HCT116 (cell line): Measurements from ENCODE around the gene CENPX. TPM values are rescaled to one million over a fixed set of nuclear protein-coding genes. Genes with fewer than 3 reads are reported as not detected.

Source experiments
- ATAC-seq: fragments of 200-7000 bp; cut with Tn5 transposase; 2 replicates; pipeline ENCODE4 v1.9.1; 2020; ENCODE audit warnings: mild to moderate bottlenecking, moderate library complexity
- BruUV-seq: library from RNA; stranded (reverse); fragments of 400-500 nt; replicated peaks from 2 replicates; lab custom pipeline; 2021; lab: Mats Ljungman, UMichigan
- CTCF ChIA-PET: fragments of 300-600 bp; sonication (Branson Sonifier 250); formaldehyde crosslinking; loops from one replicate; lab custom pipeline; 2021; ENCODE audit warnings: antibody characterized with exemption; lab: Charles Lee
- POLR2A ChIA-PET: fragments of 300-600, 350-600 bp; sonication (Branson Sonifier 250); formaldehyde crosslinking; loops from one replicate; lab custom pipeline; 2021; ENCODE audit warnings: antibody characterized with exemption; lab: Charles Lee
- RAD21 ChIA-PET, 2 experiments: fragments of 300-600 bp; sonication (Branson Sonifier 250); formaldehyde crosslinking; loops; one replicate each; lab custom pipeline; 2023; ENCODE audit warnings: low total read pairs in 2 of 2; ENCODE audit not compliant: uncharacterized antibody in 2 of 2, unreplicated experiment in 2 of 2, low non-redundant PET in 1 of 2; lab: Charles Lee
- DNase-seq: peaks from one replicate; pipeline ENCODE4 v3.0.0-alpha.2; 2010; ENCODE audit warnings: low read depth, low spot score
- H2AFZ ChIP-seq: fragments of 200-600 bp; shearing (Covaris generic), sonication (generic); 2 replicates; pipeline ENCODE4 v1.6.1; 2017; ENCODE audit warnings: low read depth, mixed run types, mixed read lengths, antibody characterized with exemption, low read length; ENCODE audit not compliant: poor library complexity, severe bottlenecking
- H3K27ac ChIP-seq: 2 replicates; pipeline ENCODE4 v1.5.1; 2012; ENCODE audit warnings: low read depth, low read length
- H3K27me3 ChIP-seq: fragments of 200-600 bp; sonication (generic); 2 replicates; pipeline ENCODE4 v1.6.1; 2016; ENCODE audit warnings: mixed run types, low read length, mixed read lengths; ENCODE audit not compliant: insufficient read depth
- H3K36me3 ChIP-seq, 2 experiments: fragments of 200-500 bp in 1 of 2; fragments of 200-600 bp in 1 of 2; sonication (Bioruptor generic) in 1 of 2; sonication (generic) in 1 of 2; 2 replicates each; pipeline versions ENCODE4 v1.5.1 to v1.6.1; 2014 to 2016; ENCODE audit warnings: low read length in 2 of 2, inconsistent platforms in 1 of 2, mixed read lengths in 1 of 2, mixed run types in 1 of 2; ENCODE audit not compliant: insufficient read depth in 2 of 2, control insufficient read depth in 1 of 2
- H3K4me1 ChIP-seq, 2 experiments: fragments of 200-600 bp in 1 of 2; sonication (generic) in 1 of 2; 2 replicates each; pipeline versions ENCODE4 v1.5.1 to v1.6.1; 2012 to 2017; ENCODE audit warnings: low read length in 2 of 2, inconsistent platforms in 1 of 2, mild to moderate bottlenecking in 1 of 2, mixed read lengths in 1 of 2, mixed run types in 1 of 2, moderate library complexity in 1 of 2; ENCODE audit not compliant: insufficient read depth in 2 of 2, control insufficient read depth in 1 of 2
- H3K4me2 ChIP-seq: fragments of 200-600 bp; sonication (generic); 2 replicates; pipeline ENCODE4 v1.6.1; 2017; ENCODE audit warnings: mixed run types, low read length, mixed read lengths
- H3K4me3 ChIP-seq, 2 experiments: fragments of 200-600 bp in 1 of 2; sonication (generic) in 1 of 2; replicated peaks in 1 of 2; 2 replicates each; pipeline ENCODE4 v1.5.1; 2011 to 2016; ENCODE audit warnings: low read length in 2 of 2, control low read depth in 1 of 2, low read depth in 1 of 2, mild to moderate bottlenecking in 1 of 2, mixed read lengths in 1 of 2, mixed run types in 1 of 2
- H3K79me2 ChIP-seq: fragments of 200-600 bp; sonication (generic); 2 replicates; pipeline ENCODE4 v1.6.1; 2017; ENCODE audit warnings: mild to moderate bottlenecking, mixed run types, low read length, moderate library complexity, mixed read lengths; ENCODE audit not compliant: insufficient read depth
- H3K9ac ChIP-seq: fragments of 200-600 bp; sonication (generic); 2 replicates; pipeline ENCODE4 v1.6.1; 2016; ENCODE audit warnings: low read length, mixed read lengths
- H3K9me2 ChIP-seq: fragments of 200-600 bp; sonication (generic), shearing (Covaris generic); 2 replicates; pipeline ENCODE4 v1.6.1; 2017; ENCODE audit warnings: mixed run types, mild to moderate bottlenecking, moderate library complexity; ENCODE audit not compliant: insufficient read depth
- H3K9me3 ChIP-seq, 2 experiments: fragments of 200-500 bp in 1 of 2; fragments of 200-600 bp in 1 of 2; sonication (Bioruptor generic) in 1 of 2; sonication (generic) in 1 of 2; 2 replicates each; pipeline ENCODE4 v1.6.1; 2014 to 2017; ENCODE audit warnings: low read length in 2 of 2, mixed read lengths in 2 of 2, inconsistent platforms in 1 of 2, low read depth in 1 of 2, mild to moderate bottlenecking in 1 of 2, mixed run types in 1 of 2, moderate library complexity in 1 of 2; ENCODE audit not compliant: control insufficient read depth in 1 of 2, insufficient read depth in 1 of 2
- H4K20me1 ChIP-seq: fragments of 200-600 bp; sonication (generic), shearing (Covaris generic); 2 replicates; pipeline ENCODE4 v1.6.1; 2017; ENCODE audit warnings: mixed run types, mild to moderate bottlenecking, moderate library complexity; ENCODE audit not compliant: insufficient read depth
- CEBPB ChIP-seq: IDR thresholded peaks from 2 replicates; pipeline ENCODE4 v1.6.1; 2012; ENCODE audit warnings: low read depth
- EGR1 ChIP-seq: IDR thresholded peaks from 2 replicates; pipeline ENCODE4 v1.6.1; 2012; ENCODE audit warnings: low read depth
- ELF1 ChIP-seq: IDR thresholded peaks from 2 replicates; pipeline ENCODE4 v1.6.1; 2012; ENCODE audit warnings: low read depth, borderline replicate concordance
- POLR2A ChIP-seq: IDR thresholded peaks from 2 replicates; pipeline ENCODE4 v1.7.0; 2011; ENCODE audit warnings: borderline replicate concordance; ENCODE audit not compliant: insufficient read depth, insufficient read length; ENCODE audit errors: extremely low read depth
- POLR2AphosphoS5 ChIP-seq: IDR thresholded peaks from 2 replicates; pipeline ENCODE4 v1.6.1; 2011; ENCODE audit warnings: mild to moderate bottlenecking, low read depth, low read length, moderate library complexity
- SIN3A ChIP-seq: IDR thresholded peaks from 2 replicates; pipeline ENCODE4 v1.6.1; 2012; ENCODE audit warnings: low read depth
- SP1 ChIP-seq: IDR thresholded peaks from 2 replicates; pipeline ENCODE4 v1.6.1; 2012; ENCODE audit warnings: low read depth
- YY1 ChIP-seq: IDR thresholded peaks from 2 replicates; pipeline ENCODE4 v1.6.1; 2011; ENCODE audit warnings: low read length, low read depth, moderate library complexity, mild to moderate bottlenecking; ENCODE audit not compliant: insufficient replicate concordance; ENCODE audit errors: extremely low read depth
- intact Hi-C: fragments of 100-400 bp; cut with micrococcal nuclease; formaldehyde crosslinking; loops from 2 replicates; pipeline ENCODE4 v1.10.0; 2022
- total RNA-seq: library from RNA; stranded (reverse); gene quantifications from one replicate; pipeline ENCODE4 v1.2.1, GENCODE V29; 2021; ENCODE audit not compliant: unreplicated experiment
- TF ChIP-seq, protein P1 (sequence below): IDR thresholded peaks from 2 replicates; pipeline ENCODE4 v1.6.1; 2012
- TF ChIP-seq, protein P2 (sequence below): IDR thresholded peaks from 2 replicates; pipeline ENCODE4 v1.6.1; 2012; ENCODE audit warnings: low read depth
- TF ChIP-seq, protein P3 (sequence below): IDR thresholded peaks from 2 replicates; pipeline ENCODE4 v1.6.1; 2011; ENCODE audit warnings: mild to moderate bottlenecking, low read length, moderate library complexity; ENCODE audit not compliant: insufficient replicate concordance; ENCODE audit errors: extremely low read depth

The CENPX gene
- total RNA-seq, 1 experiment from 2014 or later: 184 TPM

DNA sequence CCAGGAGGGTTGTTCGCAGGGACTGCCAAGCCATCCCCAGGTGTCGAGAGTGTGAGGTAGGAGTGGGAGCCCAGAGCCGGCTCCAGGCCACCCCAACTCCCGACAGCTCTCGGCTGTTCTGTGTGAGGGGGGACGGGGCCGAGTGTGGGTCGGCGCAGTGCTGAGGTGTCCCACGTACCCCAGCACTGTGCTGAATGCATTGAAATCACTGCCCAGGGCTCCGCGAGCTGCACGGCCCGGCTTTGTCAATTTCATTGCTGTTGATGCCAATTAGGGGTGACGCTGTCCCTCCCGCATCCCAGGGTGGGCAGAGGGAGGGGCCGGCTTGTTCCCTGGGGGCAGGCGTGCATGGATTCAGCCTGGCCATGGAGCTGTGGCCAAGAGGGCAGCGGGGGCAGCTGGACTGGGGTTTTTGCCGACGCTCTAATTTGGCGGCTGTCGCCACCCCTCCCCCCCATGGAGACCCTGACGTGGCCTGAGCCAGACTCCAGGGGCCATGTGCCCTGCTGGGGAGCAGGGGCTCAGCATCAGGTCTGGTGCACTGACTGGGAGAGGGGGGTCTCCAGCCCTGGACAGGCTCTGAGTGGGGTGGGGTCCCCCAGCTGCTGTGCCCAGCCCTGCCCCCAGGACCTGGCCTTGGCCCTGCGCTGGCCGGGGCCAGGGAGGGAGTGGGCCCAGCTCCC, 14.3 kb downstream of the CENPX start:
- RAD21 ChIA-PET: no interaction called here
- TF ChIP-seq, protein P1, sequence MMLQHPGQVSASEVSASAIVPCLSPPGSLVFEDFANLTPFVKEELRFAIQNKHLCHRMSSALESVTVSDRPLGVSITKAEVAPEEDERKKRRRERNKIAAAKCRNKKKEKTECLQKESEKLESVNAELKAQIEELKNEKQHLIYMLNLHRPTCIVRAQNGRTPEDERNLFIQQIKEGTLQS: no peak
- no peak for TF ChIP-seq SIN3A
- no peak for TF ChIP-seq SP1
- TF ChIP-seq YY1: no peak
- no peak for TF ChIP-seq ELF1
- no peak for TF ChIP-seq EGR1
- TF ChIP-seq, protein P2, sequence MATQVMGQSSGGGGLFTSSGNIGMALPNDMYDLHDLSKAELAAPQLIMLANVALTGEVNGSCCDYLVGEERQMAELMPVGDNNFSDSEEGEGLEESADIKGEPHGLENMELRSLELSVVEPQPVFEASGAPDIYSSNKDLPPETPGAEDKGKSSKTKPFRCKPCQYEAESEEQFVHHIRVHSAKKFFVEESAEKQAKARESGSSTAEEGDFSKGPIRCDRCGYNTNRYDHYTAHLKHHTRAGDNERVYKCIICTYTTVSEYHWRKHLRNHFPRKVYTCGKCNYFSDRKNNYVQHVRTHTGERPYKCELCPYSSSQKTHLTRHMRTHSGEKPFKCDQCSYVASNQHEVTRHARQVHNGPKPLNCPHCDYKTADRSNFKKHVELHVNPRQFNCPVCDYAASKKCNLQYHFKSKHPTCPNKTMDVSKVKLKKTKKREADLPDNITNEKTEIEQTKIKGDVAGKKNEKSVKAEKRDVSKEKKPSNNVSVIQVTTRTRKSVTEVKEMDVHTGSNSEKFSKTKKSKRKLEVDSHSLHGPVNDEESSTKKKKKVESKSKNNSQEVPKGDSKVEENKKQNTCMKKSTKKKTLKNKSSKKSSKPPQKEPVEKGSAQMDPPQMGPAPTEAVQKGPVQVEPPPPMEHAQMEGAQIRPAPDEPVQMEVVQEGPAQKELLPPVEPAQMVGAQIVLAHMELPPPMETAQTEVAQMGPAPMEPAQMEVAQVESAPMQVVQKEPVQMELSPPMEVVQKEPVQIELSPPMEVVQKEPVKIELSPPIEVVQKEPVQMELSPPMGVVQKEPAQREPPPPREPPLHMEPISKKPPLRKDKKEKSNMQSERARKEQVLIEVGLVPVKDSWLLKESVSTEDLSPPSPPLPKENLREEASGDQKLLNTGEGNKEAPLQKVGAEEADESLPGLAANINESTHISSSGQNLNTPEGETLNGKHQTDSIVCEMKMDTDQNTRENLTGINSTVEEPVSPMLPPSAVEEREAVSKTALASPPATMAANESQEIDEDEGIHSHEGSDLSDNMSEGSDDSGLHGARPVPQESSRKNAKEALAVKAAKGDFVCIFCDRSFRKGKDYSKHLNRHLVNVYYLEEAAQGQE: no peak
- no peak for TF ChIP-seq CEBPB
- no peak for TF ChIP-seq POLR2A
- TF ChIP-seq, protein P3, sequence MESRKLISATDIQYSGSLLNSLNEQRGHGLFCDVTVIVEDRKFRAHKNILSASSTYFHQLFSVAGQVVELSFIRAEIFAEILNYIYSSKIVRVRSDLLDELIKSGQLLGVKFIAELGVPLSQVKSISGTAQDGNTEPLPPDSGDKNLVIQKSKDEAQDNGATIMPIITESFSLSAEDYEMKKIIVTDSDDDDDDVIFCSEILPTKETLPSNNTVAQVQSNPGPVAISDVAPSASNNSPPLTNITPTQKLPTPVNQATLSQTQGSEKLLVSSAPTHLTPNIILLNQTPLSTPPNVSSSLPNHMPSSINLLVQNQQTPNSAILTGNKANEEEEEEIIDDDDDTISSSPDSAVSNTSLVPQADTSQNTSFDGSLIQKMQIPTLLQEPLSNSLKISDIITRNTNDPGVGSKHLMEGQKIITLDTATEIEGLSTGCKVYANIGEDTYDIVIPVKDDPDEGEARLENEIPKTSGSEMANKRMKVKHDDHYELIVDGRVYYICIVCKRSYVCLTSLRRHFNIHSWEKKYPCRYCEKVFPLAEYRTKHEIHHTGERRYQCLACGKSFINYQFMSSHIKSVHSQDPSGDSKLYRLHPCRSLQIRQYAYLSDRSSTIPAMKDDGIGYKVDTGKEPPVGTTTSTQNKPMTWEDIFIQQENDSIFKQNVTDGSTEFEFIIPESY: no peak
- TF ChIP-seq POLR2AphosphoS5: no peak
- POLR2A ChIA-PET: no interaction called here
- Histone ChIP-seq H3K36me3 (no peaks in the 10 kb centered on the region), H3K9ac (no peak overlapping the region), H3K4me3 (no peak overlapping the region), H3K79me2 (no peaks in the 10 kb centered on the region), H3K27ac (peak overlapping the region; percentile 5; the same call in 1 of the 2 replicates), H2AFZ (no peak overlapping the region), H3K9me3 (no peaks in the 10 kb centered on the region), H4K20me1 (no peaks in the 10 kb centered on the region), H3K27me3 (no peaks in the 10 kb centered on the region), H3K4me2 (no peak overlapping the region), H3K9me2 (no peaks in the 10 kb centered on the region), H3K4me1 (peaks cover 15 to 22% of the 10 kb centered on the region in 2 experiments)
- CTCF ChIA-PET: no interaction called here
- ATAC-seq (no peak), DNase-seq (no peak)
- BruUV-seq: no TSS peak
- intact Hi-C loops: no loop called here
